Kidney epithelial cell (primary cell): ENCODE data around the gene PSEN1. TPM values are rescaled to one million over a fixed set of nuclear protein-coding genes. Genes with fewer than 3 reads are reported as not detected.
"Not testable (repeated sequence)": the region's sequence is repeated elsewhere in the genome, so short reads cannot be mapped to it uniquely, and the experiment has no call there.

ENCODE experiments used
- DNase-seq: peaks from one replicate; pipeline ENCODE4 v3.0.0-alpha.2; 2010; ENCODE audit warnings: low read depth
- H3K27me3 ChIP-seq: 2 replicates; pipeline ENCODE4 v1.6.0; 2011; ENCODE audit warnings: low read length; ENCODE audit not compliant: control insufficient read depth, insufficient read depth
- H3K36me3 ChIP-seq: 2 replicates; pipeline ENCODE4 v1.5.1; 2011; ENCODE audit warnings: low read length; ENCODE audit not compliant: control insufficient read depth, insufficient read depth
- H3K4me3 ChIP-seq: 2 replicates; pipeline ENCODE4 v1.5.1; 2011; ENCODE audit warnings: low read depth, mild to moderate bottlenecking, control low read depth, low read length
- total RNA-seq: library from RNA; depleted of rRNA; stranded (reverse); fragments of >200 nt; gene quantifications from 2 replicates; pipeline ENCODE4 v1.2.3, GENCODE V29; 2015
- TF ChIP-seq, protein P1 (sequence below): IDR thresholded peaks from 2 replicates; pipeline ENCODE4 v1.5.1; 2011; ENCODE audit warnings: mild to moderate bottlenecking, moderate library complexity, low read length, control low read depth, inconsistent platforms; ENCODE audit not compliant: insufficient read depth, poor library complexity, severe bottlenecking

Gene PSEN1
- total RNA-seq, 1 donor from 2014 or later, result 73.6 TPM

DNA sequence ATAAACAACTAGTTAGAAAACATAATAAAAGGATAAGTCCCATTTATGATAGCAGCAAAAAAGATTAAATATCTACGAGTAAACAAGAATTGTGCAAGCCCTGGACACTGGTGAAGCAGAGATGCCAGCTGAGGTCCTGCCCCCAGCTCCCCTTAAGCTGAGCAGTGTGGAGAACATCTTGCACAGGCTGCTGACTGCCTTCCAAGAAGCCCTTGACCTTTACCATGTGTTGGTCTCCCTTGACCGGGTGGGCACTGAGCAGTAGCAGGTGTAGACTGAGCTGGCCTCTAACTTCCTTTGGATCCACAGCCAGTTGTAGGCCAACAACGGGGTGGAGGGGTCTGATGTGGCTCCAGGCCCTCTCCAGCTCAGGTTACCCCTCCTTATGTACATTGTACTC, 53.3 kb downstream of the PSEN1 start:
- peaks cover 3% of the 10 kb centered on the region for H3K36me3 ChIP-seq
- no peak for DNase-seq
- no peaks in the 10 kb centered on the region for H3K27me3 ChIP-seq
- no peak overlapping the region for H3K4me3 ChIP-seq
- TF ChIP-seq, protein P1, sequence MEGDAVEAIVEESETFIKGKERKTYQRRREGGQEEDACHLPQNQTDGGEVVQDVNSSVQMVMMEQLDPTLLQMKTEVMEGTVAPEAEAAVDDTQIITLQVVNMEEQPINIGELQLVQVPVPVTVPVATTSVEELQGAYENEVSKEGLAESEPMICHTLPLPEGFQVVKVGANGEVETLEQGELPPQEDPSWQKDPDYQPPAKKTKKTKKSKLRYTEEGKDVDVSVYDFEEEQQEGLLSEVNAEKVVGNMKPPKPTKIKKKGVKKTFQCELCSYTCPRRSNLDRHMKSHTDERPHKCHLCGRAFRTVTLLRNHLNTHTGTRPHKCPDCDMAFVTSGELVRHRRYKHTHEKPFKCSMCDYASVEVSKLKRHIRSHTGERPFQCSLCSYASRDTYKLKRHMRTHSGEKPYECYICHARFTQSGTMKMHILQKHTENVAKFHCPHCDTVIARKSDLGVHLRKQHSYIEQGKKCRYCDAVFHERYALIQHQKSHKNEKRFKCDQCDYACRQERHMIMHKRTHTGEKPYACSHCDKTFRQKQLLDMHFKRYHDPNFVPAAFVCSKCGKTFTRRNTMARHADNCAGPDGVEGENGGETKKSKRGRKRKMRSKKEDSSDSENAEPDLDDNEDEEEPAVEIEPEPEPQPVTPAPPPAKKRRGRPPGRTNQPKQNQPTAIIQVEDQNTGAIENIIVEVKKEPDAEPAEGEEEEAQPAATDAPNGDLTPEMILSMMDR, result no peak

DNA sequence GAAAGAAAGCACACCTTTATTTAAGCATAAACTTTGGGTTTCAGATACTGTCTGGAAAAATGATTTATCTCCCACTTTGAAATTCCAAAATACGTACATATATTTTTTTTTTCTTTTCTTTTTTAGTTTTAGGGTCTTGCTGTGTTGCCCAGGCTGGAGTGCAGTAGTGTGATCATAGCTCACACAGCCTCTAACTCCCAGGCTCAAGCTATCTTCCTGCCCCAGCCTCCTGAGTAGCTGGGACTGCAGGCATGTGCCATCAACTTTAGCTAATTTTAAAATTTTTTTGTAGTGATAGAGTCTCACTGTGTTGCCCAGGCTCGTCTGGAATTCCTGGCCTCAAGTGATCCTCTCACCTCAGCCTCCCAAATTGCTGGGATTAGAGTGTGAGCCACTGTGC, 55.1 kb downstream of the PSEN1 start:
- DNase-seq, result no peak
- TF ChIP-seq, protein P1, result no peak
- Histone ChIP-seq H3K4me3 (no peak overlapping the region), H3K36me3 (peaks cover 3% of the 10 kb centered on the region), H3K27me3 (no peaks in the 10 kb centered on the region)

DNA sequence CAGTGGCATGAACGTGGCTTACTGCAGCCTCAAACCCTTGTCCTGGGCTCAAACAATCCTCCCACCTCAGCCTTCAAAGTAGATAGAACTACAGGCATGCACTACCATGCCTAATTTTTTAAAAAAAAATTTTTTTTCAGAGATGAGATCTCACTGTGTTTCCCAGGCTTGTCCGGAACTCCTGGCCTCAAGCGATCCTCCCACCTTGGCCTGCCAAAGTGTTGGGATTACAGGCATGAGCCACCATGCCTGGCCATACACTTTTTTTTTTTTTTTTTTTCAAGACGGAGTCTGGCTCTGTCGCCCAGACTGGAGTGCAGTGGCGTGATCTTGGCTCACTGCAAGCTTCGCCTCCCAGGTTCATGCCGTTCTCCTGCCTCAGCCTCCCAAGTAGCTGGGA, 58.0 kb downstream of the PSEN1 start:
- not testable (repeated sequence) for DNase-seq, H3K27me3 ChIP-seq, H3K36me3 ChIP-seq, H3K4me3 ChIP-seq

DNA sequence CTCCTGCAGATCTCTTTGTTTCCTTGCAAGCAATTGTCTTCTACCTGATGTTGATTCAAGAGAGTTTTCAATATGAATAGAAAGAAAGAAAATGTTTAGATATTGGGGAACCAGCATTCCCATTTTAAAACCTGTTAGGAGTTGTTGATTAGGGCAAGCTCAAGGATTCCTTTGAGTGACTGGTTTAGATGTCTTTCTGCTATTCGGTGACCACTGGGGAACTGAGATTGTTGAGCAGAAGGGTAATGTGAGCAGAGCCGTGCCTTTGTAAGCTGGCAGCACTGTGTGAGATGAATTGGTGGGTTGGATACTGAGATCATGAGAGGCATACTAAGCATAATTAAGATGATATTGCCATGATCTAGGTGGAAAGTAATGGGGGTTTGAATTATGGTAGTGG, 61.9 kb downstream of the PSEN1 start:
- Histone ChIP-seq H3K4me3 (no peak overlapping the region), H3K27me3 (no peaks in the 10 kb centered on the region), H3K36me3 (no peaks in the 10 kb centered on the region)
- TF ChIP-seq, protein P1, result no peak
- no peak for DNase-seq

DNA sequence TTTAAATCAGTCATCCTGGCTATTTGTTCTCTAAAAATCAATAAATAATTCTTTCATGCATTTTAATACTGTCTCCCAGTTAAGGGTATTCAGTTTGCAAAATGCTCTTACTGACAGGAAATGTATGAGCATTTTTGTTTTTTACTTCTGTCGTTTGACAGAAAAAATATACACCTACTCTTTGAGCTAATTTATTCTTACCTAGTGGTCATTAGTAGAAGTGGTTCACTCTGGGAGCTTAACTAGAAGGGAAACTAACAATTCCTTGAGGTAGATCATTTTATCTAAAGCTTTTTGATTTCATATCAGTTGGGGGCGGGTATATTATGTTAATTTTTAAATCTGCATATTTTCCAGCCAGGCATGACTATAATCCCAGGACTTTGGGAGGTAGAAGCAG, 67.2 kb downstream of the PSEN1 start:
- no peak overlapping the region for H3K4me3 ChIP-seq
- H3K27me3 ChIP-seq, result no peaks in the 10 kb centered on the region
- no peak for DNase-seq
- TF ChIP-seq, protein P1, result no peak
- H3K36me3 ChIP-seq, result peaks cover 1% of the 10 kb centered on the region

DNA sequence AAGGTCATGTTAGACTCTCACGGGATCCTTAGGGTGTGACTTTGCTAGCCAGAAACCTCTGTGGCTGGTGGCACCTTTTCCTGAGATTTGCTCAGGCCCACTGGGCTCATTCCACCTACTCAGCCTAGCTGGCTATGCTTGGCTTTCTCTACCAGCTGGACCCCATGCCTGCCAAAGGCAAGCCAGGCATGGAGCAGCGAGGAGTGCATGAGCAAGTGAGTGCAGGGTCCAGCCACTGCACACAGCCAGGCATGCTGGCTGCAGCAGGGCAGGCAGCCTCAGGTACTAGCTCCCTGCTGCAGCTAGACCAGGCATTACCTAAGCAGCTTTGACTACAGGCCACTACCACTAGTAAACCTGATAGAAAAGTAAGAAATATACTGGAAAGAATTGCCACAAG, 71.3 kb downstream of the PSEN1 start:
- peaks cover 3% of the 10 kb centered on the region for H3K36me3 ChIP-seq
- DNase-seq, result no peak
- TF ChIP-seq, protein P1, result no peak
- no peaks in the 10 kb centered on the region for H3K27me3 ChIP-seq
- no peak overlapping the region for H3K4me3 ChIP-seq
